ENCODE results near the gene RCN1.
A peak's percentile ranks its signal among the peaks of the same experiment; 100 is the strongest.
"Not testable (repeated sequence)": the region's sequence is repeated elsewhere in the genome, so short reads cannot be mapped to it uniquely, and the experiment has no call there.

RCN1 gene

GRCh38 chr11:32090545-32091370, at the start of gene RCN1:
Gene RCN1 (plus strand): TSS chr11:32091074. CDS start chr11:32091197, 123 bp downstream.
- DNase-seq (ENCODE audit: low read depth in 2 of 2, low spot score in 1 of 2), result peak; percentile 9 to 28

DNA sequence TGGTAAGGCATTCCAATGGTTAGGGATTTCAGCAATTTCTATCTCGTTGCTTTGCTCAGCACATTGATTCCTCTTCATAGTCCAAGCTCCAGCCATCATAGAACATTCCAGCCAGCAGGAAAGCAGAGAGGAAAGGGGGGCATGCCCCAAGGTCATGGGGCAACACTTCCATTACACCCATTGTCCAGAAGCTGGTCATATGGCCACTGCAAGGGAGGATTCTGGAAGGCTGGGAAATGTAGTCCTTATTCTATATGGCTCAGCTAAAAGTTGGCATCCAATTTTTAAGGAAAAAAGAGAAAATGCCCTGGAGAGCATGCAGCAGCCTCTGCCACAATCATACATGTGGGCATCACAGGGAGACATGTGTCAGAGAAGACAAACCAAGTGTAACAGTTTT, 47.1 kb upstream of the RCN1 start:
- no peak for DNase-seq (ENCODE audit: low read depth in 2 of 2, low spot score in 1 of 2)

- no peak for DNase-seq (ENCODE audit: low read depth in 2 of 2, low spot score in 1 of 2)
Observed at GRCh38 chr11:32044158-32044863, 46.6 kb upstream of the RCN1 start.

DNA sequence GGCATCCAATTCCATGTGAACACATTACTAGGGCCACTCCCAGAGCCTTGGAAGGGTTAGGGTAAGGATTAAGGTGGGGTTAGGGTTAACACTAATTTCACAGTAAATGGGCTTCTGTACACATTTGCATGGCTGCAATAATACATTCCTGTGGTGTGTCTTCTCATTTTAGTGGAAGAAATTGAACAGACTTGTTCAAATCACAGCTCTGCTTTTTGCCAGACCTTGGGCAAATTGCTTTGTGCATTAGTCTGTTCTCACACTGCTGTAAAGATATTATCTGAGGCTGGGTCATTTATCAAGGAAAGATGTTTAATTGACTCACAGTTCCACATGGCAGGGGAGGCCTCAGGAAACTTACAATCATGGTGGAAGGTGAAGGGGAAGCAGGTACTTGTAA, 45.4 kb upstream of the RCN1 start:
- no peak for DNase-seq (ENCODE audit: low read depth in 2 of 2, low spot score in 1 of 2)

DNA sequence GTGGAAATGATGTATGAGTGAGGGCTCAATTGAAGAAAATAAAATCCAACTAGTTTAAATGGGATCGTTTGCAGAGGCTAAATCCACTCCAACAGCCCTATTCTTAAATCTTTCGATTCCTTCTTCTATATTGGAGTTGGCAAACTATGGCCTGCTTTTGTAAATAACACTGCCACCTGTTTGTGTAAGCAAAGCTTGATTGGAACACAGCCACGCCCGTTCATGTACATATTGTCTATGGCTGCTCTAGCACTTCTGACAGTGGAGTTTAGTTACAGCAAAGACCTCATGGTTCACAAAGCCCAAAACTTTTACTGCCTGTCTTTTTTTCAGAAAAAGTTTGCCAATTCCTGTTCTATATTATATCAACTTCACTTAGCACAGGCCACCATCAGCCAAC, 40.6 kb upstream of the RCN1 start:
- no peak for DNase-seq (ENCODE audit: low read depth in 2 of 2, low spot score in 1 of 2)

- peak; percentile 16 to 32 for DNase-seq (ENCODE audit: low read depth in 2 of 2, low spot score in 1 of 2)
Observed at GRCh38 chr11:32052215-32052614, 38.7 kb upstream of the RCN1 start.

DNA sequence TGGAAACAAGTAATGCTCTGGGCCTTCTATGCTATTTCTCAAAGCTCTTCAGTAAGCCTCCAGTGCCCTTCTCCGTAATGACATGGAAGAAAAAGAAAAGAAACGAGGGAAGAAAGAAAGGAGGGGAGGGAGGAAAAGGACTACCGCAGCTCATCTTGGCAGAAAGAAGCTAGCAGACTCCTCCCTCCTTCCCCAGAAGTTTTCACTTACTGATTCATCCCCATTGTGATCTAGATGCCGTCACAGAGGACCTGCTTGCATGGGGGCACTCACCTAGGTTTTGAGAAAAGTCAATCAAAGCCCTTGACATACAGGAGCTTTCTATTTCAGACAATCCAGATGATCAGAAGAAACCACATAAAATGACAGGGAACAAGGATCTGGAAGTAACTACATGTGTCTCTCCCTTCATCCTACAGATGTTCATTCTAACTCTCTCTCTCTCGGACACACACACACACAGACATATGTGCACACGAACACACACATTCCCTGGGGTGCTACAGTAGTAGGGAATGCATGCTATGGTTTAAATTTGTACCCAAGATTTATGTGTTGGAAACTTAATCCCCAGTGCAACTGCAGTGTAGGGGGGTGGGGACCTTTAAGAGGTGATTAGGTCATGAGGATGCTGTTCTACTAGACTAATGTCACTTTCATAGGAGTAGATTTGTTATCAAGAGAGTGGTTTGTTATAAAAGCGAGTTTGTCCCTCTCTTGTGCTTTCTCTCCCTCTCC, 37.6 kb upstream of the RCN1 start:
- no peak for DNase-seq (ENCODE audit: low read depth in 2 of 2, low spot score in 1 of 2)

DNA sequence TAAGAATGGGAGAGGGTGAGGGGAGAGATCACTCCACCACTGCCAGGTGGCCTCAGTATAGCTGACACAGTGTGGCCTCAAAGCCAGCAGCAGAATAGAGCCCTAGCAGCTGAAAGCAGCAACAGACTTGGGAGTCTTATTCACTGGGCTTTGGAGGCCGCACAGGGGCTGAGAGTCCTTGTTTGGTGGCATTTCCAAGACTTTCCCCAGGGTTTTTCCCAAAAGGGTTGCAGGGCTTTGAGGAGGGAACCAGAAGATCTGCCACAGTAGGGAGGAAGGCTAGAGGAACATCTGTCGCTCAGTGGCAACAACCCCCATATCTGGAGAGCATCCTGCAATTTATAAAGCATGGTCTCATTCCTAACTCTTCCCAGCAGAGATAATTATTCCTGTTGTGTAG, 35.0 kb upstream of the RCN1 start:
- DNase-seq (ENCODE audit: low read depth in 2 of 2, low spot score in 1 of 2), result no peak

GRCh38 chr11:32056438-32056837, 34.4 kb upstream of the RCN1 start:
- no peak for DNase-seq (ENCODE audit: low read depth in 2 of 2, low spot score in 1 of 2)

DNA sequence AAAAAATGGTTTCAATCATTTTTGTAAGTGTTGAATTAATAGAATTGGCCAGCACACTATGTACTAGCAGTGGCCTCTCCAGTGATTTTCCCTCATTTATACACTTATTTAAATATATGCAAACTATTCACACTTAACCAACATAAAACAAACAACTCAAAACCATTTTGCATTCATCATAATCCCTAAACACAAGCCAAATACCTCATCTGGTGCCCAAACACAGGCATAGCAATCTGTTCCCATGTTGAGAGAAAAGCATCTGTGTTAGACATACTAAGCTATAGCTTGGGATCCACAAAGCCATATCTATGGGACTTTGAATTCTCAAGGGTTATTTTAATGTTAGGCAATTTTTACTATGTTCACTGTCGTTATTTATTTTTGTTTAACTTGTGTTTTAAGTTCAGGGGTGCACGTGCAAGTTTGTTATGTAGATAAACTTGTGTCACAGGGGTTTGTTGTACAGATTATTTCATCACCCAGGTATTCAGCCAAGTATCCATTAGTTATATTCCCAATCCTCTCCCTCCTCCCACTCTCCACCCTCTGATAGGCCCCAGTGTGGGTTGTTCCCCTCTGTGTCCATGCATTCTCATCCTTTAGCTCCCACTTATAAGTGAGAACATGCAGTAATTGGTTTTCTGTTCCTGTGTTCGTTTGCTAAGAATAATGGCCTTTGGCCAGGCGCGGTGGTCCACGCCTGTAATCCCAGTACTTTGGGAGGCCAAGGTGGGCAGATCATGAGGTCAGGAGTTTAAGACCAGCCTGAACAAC, 31.0 kb upstream of the RCN1 start:
- no peak for DNase-seq (ENCODE audit: low read depth in 2 of 2, low spot score in 1 of 2)

- no peak for DNase-seq (ENCODE audit: low read depth in 2 of 2, low spot score in 1 of 2)
Observed at GRCh38 chr11:32062540-32062939, 28.3 kb upstream of the RCN1 start.

GRCh38 chr11:32063031-32063430, 27.8 kb upstream of the RCN1 start:
- not testable (repeated sequence) for DNase-seq (ENCODE audit: low read depth in 2 of 2, low spot score in 1 of 2)

DNA sequence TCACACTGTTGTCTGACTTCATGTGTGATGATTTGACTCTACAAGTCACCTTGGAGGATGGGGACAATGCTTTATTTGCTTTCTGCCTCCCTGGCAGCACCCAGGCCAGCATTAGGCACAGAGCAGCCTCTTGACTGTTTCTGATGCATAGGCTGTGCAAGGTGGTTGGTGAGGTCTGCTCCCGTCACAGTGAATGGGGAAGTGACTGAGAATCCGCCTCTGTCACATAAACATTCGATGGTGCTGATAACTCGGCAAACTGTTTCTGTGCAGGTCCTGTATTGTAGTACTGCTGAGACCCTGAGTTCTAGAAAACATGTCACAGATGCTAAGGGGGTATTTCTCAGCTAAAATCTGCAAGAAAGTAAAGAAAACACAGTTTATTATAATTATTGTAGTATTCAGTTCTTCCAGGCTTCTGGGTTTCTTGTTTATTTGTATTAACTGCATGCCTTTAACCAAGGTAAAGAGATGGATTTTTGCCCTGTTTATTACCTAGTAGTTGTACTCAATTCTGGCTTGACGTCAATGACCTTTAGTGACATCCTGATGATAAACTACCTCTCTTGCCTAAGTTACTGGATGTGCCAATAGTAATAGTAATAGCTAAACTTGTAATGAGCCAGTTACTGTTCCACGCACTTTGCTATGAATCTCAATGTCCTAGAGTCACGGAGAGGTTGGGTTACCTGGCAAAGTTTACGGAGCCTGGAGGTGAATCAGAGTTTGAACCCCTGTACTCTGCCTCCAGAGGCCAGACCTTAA, 24.8 kb upstream of the RCN1 start:
- no peak for DNase-seq (ENCODE audit: low read depth in 2 of 2, low spot score in 1 of 2)

DNA sequence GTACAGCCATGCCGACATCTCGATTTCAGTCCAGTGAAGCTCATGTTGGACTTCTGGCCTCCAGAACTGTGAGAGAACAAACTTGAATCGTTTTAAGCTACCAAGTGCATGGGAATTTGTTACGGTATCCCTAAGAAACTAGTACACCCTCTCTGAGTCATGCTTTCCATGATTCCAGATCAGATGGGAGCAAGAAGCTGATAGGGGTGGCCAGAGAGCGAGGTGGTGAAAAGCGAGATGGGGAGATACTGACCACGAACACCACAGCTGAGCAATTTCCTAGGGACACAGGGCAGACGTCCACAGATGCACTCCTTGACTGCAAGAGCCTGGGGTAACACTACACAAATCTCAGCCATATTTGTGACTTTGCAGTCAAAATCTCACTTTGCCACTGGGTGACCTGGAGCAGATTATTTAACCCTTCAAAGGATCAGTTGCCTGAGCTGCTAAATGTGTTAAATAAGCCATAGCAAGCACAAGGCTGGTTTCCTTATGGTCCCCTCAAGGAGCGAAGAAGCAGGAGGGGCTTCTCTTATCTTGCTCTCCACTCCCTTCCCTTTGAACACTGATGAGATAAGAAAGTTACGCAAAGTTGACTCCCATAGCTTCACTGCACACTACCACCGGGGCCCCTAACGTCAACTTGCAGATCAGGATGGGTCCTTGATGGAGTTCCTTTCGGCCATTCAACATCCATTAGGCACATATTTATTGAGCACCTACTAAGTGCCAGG, 22.6 kb upstream of the RCN1 start:
- DNase-seq (ENCODE audit: low read depth in 2 of 2, low spot score in 1 of 2), result no peak

- DNase-seq (ENCODE audit: low read depth in 2 of 2, low spot score in 1 of 2), result no peak
Observed at GRCh38 chr11:32069361-32070058, 21.4 kb upstream of the RCN1 start.

DNA sequence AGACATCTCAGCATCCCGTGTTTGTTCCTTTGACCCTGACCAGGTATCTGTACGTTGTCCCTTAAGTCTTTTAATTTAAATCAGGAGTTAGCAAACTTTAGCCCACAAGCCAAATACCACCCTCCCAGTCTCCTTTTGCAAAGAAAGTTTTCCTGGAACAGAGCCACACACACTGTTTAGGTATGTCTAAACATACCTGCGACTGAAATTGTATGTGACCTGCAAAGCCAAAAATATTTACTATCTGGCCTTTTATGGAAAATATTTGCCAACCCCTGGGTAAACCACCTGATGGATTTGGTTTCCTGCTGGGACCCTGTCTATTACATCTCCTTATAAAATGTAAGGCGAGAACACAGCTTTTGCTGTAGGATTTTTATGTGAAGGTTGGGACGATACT, 20.2 kb upstream of the RCN1 start:
- no peak for DNase-seq (ENCODE audit: low read depth in 2 of 2, low spot score in 1 of 2)

GRCh38 chr11:32071811-32072210, 19.1 kb upstream of the RCN1 start:
- no peak for DNase-seq (ENCODE audit: low read depth in 2 of 2, low spot score in 1 of 2)

GRCh38 chr11:32072872-32073643, 17.8 kb upstream of the RCN1 start:
- no peak for DNase-seq (ENCODE audit: low read depth in 2 of 2, low spot score in 1 of 2)
